GM19240 (cell line): ENCODE data around the gene ARRDC1.

Source experiments
- DNase-seq: peaks from one replicate; pipeline ENCODE4 v3.0.0; 2011; ENCODE audit warnings: low spot score; ENCODE audit not compliant: insufficient read length

ARRDC1 gene

DNA sequence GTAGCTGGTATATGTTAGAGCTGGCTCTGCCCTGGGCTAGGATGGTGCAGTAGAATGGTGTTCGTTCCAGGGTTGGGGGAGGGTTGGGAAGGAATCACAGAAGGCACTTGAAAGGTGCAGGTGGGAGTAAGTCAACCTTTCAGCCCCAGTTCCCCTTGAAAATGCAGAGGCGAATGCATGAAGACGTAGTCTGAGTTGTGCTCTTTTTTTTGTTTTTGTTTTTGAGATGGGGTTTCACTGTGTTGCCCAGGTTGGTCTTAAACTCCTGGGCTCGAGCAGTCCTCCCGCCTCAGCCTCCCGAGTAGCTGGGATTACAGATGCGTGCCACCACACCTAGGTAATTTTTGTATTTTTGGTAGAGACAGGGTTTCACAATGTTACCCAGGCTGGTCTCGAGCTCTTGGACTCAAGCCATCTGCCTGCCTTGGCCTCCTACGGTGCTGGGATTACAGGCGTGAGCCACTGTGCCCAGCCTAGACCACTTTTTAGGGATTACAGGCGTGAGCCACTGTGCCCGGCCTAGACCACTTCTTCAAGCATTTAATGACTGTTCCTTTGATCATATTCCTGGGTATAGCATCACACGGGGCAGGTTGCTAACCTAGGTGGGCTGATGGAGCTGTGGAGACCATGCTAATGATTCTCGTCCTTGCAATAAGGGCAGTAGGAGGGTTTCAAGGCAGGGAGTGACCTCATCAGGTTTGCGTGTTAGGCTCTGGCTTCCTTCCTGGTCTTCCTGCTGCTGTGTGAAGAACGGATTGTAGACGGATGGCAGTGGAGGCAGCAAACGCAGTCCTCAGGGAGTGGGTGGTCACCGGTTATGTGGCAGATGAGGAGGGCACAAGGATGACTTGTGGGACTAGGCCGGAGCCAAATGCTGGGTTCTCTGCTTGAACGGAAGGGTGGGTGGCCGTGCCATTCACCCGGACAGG lies 27.0 kb downstream of the ARRDC1 start:
- DNase-seq: no peak

- no peak for DNase-seq
Observed at GRCh38 chr9:137634016-137634415, 28.5 kb downstream of the ARRDC1 start.

DNA sequence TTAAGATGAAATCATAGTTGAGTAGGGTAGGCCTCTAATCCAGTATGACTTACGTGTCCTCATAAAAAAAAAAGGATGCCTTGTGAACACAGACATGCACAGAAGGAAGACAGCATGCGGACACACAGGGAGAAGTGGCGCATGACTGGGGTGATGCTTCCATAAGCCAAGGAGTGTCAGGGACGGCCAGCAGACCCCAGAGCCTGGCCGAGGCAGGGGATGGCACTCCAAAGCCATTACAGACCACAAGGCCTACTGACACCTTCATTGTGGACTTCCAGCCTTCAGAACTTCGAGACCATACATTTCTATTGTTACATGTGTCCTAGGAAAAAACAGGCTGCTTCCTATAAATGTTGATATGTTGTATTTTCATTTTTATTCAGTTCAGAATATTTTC lies 33.2 kb downstream of the ARRDC1 start:
- DNase-seq: no peak

DNA sequence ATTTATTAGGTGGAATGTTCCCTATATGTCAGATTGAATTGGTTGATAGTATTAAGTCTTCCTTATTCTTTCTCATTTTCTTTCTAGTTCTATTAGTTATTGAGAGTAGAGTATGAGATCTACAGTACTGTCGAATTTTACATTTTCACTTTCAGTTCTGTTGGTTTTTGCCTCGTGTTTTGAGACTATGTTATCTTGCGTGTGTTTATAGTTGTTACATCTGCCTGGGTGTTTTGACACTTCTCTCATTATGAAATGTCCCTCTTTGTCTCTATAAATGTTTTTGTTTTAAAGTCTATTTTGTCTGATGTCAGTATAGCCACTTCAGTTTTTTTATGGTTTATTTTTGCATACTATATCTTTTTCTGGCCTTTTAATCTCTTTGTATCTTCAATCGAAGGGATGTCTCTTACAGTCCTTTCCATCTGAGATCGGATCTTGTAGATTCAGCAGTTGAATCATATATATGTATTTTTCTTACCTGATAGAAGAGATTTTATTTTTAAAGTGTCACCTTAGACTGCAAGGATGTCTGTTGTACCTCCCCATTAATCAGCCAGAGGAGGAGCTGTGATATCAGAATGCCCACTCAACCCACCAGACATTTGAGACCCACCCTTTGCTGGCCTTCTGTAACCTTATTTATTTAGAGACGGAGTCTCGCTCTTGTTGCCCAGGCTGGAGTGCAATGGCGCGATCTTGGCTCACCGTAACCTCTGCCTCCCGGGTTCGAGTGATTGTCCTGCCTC lies 34.0 kb downstream of the ARRDC1 start:
- DNase-seq: peak; percentile 42

GRCh38 chr9:137640862-137641261 lies 35.4 kb downstream of the ARRDC1 start:
- no peak for DNase-seq

DNA sequence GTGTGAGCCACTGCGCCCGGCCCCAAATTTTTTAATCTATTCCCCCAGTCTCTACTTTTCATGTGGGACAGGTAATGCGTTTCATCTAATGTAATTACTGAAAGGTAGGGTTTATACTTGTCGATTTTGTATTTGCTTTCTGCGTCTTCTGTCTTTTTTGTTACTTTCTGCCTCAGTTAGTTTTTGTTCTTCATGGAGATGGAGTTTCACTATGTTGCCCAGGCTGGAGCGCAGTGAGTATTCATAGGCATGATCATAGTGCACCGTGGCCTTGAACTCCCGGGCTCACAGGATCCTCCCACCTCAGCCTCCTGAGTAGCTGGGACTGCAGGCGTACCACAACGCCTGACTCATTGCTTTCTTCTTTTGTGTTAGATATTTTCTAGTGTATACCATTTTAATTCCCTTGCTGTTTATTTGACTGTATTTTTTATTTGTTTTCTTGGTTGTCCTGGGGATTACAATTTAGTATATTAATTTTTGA lies 36.7 kb downstream of the ARRDC1 start:
- DNase-seq: no peak

GRCh38 chr9:137642892-137643291 lies 37.4 kb downstream of the ARRDC1 start:
- no peak for DNase-seq

DNA sequence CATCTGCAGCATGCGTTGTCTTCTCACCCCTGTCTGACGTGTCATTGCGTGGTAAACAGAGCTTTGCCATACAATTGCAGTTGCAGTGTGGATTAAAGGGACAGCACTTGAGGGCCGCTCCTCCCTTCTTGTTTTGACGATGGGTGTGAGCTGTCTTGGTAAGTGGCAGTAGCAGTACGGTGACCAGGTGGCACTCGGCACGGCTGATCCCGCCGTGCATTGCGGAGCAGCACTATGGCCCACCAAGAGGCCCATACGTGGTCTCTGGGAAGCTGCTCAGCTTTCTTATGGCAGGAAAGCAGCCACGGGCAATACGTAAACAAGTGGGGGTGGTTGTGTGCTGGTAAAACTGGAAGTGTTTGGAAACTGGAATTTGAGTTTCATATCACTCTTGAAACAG lies 38.4 kb downstream of the ARRDC1 start:
- DNase-seq: no peak

- DNase-seq: no peak
Observed at GRCh38 chr9:137645211-137645610, 39.7 kb downstream of the ARRDC1 start.

DNA sequence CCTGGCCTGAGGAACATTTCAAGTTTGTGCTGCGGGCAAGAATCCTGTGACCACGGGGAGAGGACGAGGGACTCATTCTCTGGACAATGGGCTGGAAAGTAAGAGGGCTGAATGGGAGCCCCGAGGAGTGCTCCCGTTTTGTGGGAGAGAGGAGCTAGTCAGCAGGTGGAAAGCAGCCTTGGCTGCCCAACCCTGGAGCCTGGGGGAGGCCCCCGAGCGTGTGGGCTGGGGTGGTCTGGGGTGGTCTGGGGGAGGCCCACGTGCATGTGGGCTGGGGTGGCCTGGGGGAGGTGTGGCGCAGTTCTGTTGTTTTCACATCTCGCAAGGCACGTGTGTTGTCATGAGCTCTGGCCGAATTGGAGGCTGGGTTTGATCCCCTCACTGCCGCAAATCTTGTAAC lies 40.9 kb downstream of the ARRDC1 start:
- no peak for DNase-seq

DNA sequence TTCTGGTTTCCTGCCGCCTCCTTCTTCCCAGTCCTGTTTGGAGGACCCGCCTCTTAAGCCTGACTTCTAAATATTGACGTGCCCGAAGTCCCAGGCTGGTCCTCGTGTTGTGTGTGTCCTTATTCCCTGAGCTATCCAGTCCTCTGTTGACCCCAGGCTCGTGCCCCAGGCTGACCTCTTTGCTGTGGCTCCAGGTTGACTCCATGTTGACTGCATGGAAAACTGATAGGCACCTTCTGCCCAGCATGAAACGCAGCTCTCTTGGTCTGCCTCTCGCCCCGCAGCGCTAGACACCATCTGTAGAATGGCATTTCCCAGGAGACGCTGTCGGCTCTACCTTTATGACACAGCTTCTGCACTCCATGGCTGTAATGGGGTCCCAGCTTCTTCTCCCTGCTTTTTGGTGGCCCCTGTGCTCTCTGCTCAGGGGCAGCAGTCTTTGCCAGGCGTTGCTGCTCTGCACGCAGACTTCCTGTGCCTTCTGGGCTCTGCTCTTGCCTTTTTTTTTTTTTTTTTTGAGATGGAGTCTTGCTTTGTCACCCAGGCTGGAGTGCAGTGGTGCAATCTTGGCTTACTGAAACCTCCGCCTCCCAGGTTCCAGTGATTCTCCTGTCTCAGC lies 41.7 kb downstream of the ARRDC1 start:
- no peak for DNase-seq

DNA sequence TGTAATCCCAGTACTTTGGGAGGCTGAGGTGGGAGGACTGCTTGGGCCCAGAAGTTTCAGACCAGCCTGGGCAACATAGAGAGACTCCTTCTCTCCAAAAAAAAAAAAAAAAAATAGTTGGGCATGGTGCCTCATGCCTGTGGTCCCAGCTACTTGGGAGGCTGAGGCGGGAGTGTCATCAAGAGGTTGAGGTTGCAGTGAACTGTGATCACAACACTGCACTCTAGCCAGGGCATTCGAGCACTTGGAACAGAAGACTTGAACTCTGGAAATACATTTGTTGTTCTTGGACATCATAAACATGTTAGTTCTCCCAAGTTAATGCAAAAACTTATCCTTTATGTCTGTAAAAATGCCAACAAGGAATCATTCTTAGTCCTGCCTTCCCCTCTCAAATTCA lies 42.9 kb downstream of the ARRDC1 start:
- DNase-seq: no peak

GRCh38 chr9:137649553-137649952 lies 44.1 kb downstream of the ARRDC1 start:
- no peak for DNase-seq

DNA sequence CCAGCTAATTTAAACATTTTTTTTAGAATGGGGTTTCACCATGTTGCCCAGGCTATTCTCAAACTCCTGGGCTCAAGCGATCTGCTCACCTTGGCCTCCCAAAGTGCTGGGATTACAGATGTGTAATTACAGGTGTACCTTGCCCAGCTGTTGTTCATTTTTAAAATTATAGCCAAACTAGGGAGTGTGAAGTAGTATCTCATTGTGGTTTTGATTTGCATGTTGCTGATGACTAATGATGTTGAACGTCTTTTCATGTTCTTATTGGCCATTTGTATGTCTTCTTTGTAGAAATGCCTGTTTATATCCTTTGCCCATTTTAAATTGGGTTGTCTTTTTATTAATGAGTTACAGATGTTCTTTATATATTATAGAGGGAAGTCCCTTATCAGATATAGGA lies 44.8 kb downstream of the ARRDC1 start:
- no peak for DNase-seq

GRCh38 chr9:137650779-137651178 lies 45.3 kb downstream of the ARRDC1 start:
- DNase-seq: no peak

DNA sequence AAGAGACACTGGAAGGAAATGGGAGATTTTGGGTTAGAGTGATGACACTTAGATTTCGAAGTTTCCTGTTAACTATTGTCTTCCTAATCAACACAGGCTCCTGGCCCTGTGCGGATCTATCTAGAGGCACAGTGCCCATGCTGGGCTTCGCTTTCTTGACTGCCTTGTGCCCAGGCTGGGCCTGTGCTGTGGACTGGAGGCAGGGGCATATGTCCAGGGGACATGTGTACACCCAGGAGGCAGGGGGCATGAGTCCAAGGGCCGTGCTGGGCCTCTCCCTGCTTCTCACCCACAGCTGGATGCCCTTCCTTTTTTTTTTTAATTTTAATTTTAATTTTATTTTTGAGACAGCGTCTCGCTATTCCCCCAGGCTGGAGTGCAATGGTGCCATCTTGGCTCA lies 50.9 kb downstream of the ARRDC1 start:
- no peak for DNase-seq

DNA sequence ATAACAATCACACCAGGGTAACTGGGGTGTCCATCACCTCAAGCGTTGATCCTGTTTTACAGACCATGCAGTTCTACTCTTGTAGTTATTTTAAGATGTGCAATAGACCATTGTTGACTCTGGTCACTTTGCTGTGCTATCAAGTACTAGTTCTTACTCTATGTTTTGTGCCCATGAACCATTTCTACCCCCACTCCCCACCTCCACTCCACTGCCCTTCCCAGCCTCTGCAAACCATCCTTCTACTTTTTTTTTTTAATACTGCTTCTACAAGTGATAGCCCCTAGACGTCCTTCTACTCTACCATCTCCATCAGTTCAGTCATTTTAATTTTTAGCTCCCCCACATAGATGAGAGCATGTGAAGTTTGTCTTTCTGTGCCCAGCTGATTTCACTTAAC lies 52.1 kb downstream of the ARRDC1 start:
- no peak for DNase-seq

DNA sequence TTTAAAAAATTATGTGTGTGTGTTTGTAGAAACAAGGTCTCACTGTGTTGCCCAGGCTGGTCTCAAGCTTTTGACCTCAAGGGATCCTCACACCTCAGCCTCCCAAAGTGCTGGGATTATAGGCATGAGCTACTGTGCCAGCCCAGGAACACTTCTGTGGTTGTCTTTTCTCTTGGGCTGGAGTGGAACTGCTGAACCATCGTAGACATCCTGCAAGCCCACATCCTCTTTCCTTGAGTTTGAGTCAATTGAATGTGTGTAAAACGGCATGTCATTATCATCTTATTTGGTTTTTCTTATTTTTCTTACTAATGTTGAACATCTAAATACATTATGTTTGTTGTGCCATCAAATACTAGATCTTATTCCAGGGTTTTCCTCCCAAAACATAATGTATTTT lies 53.3 kb downstream of the ARRDC1 start:
- DNase-seq: no peak

DNA sequence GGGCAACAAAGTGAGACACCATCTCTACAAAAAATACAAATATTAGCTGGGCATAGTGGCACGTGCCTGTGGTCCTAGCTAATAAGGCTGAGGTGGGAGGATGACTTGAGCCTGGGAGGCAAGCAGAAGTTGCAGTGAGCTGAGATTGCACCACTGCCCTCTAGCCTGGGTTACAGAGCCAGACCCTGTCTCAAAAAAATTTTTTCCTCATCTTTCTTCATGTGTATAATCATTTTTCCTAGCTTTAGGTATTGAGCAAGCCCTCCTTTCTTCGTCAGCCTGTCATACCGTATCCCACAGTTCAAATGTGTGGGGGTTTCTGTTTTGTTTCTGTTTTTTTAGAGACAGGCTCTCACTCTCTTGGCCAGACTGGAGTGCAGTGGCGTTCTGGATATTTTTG lies 54.7 kb downstream of the ARRDC1 start:
- no peak for DNase-seq

GRCh38 chr9:137663584-137663983 lies 58.1 kb downstream of the ARRDC1 start:
- no peak for DNase-seq

DNA sequence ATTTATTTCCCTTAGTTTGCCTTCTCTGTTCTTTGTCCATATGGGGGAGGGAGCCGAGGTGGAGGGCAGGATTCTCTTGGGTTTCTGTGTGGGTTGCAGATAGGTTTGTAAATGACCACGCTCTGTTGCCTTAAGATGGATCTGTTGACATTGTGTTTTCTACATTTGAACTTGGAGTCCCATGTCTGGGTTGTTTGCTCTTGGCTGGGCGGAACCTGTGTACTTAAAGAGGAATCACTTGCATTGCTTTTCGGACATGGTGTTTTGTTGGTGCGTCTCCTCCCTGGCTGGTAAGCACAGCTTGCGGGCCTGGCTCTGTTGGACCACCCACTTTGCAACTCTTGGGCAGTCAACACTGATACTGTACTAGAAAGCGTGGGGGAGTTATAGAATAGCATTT lies 59.2 kb downstream of the ARRDC1 start:
- DNase-seq: no peak
